Measurements from ENCODE around the gene RRP15.

The RRP15 gene

GRCh38 chr1:218368686-218369085 is 83.6 kb downstream of the RRP15 start:
- no peak for DNase-seq (ENCODE audit: low spot score)
- no peak overlapping the region for H3K4me3 ChIP-seq (ENCODE audit: severe bottlenecking)
- H3K9me3 ChIP-seq (ENCODE audit: severe bottlenecking): no peaks in the 10 kb centered on the region
- H3K4me1 ChIP-seq (ENCODE audit: insufficient read depth, poor library complexity, severe bottlenecking): peaks cover 8% of the 10 kb centered on the region
- H3K27me3 ChIP-seq (ENCODE audit: insufficient read depth, poor library complexity, severe bottlenecking): no peaks in the 10 kb centered on the region
- no peaks in the 10 kb centered on the region for H3K36me3 ChIP-seq (ENCODE audit: low read depth)
- TF ChIP-seq CTCF (IDR thresholded peaks at IDR 0.05; ENCODE audit: poor library complexity, severe bottlenecking): no peak
- ATAC-seq (ENCODE audit: low read depth): no peak
- H3K27ac ChIP-seq (ENCODE audit: poor library complexity, severe bottlenecking): no peak overlapping the region

- Histone ChIP-seq H3K27me3 (ENCODE audit: insufficient read depth, poor library complexity, severe bottlenecking) (no peaks in the 10 kb centered on the region), H3K4me3 (ENCODE audit: severe bottlenecking) (no peak overlapping the region), H3K27ac (ENCODE audit: poor library complexity, severe bottlenecking) (peak overlapping the region; percentile 5), H3K36me3 (ENCODE audit: low read depth) (no peaks in the 10 kb centered on the region), H3K9me3 (ENCODE audit: severe bottlenecking) (no peaks in the 10 kb centered on the region), H3K4me1 (ENCODE audit: insufficient read depth, poor library complexity, severe bottlenecking) (peaks cover 21% of the 10 kb centered on the region)
- DNase-seq (ENCODE audit: low spot score) (no peak), ATAC-seq (ENCODE audit: low read depth) (peak; percentile 45)
- no peak for TF ChIP-seq CTCF (IDR thresholded peaks at IDR 0.05; ENCODE audit: poor library complexity, severe bottlenecking)
Observed at GRCh38 chr1:218369688-218370511, 84.8 kb downstream of the RRP15 start.

DNA sequence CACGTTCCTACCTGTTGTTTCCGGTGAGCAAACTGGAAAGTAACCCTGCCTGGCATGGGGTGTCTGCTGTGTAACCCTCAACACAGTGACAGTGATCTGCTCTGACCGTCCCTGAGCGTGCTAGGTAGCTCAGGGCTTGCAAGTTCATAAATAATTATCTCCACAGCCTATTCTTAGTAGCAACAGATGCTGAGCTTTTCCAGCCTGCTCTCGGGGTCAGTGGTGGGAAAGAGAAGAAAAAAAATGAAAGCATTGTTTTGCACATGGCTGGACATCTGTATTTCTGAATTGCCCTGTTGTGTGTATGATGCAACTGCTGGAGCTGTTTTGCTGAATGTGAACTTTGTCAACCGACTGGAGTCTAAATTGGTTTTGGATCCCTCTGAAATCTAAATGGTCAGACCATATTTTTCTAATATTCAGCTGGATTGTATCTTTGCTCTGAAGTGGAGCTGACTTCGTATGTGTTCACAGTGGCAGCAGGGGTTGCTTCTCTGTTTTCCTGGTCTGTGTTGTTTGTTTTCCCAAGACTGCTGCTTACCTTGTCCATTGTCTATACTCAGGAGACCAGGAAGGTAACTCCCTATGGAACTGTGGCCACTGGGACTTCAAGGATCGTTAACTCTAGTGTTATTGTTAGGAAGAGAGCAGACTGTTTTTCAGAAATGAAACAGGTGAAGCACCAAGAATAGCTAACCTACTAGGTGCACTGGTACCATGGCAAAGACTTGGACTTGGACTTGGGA is 87.0 kb downstream of the RRP15 start:
- H3K4me3 ChIP-seq (ENCODE audit: severe bottlenecking): no peak overlapping the region
- no peak overlapping the region for H3K27ac ChIP-seq (ENCODE audit: poor library complexity, severe bottlenecking)
- DNase-seq (ENCODE audit: low spot score): no peak
- H3K27me3 ChIP-seq (ENCODE audit: insufficient read depth, poor library complexity, severe bottlenecking): no peaks in the 10 kb centered on the region
- no peaks in the 10 kb centered on the region for H3K9me3 ChIP-seq (ENCODE audit: severe bottlenecking)
- TF ChIP-seq CTCF (IDR thresholded peaks at IDR 0.05; ENCODE audit: poor library complexity, severe bottlenecking): no peak
- no peak for ATAC-seq (ENCODE audit: low read depth)
- H3K4me1 ChIP-seq (ENCODE audit: insufficient read depth, poor library complexity, severe bottlenecking): peaks cover 33% of the 10 kb centered on the region
- H3K36me3 ChIP-seq (ENCODE audit: low read depth): no peaks in the 10 kb centered on the region

DNA sequence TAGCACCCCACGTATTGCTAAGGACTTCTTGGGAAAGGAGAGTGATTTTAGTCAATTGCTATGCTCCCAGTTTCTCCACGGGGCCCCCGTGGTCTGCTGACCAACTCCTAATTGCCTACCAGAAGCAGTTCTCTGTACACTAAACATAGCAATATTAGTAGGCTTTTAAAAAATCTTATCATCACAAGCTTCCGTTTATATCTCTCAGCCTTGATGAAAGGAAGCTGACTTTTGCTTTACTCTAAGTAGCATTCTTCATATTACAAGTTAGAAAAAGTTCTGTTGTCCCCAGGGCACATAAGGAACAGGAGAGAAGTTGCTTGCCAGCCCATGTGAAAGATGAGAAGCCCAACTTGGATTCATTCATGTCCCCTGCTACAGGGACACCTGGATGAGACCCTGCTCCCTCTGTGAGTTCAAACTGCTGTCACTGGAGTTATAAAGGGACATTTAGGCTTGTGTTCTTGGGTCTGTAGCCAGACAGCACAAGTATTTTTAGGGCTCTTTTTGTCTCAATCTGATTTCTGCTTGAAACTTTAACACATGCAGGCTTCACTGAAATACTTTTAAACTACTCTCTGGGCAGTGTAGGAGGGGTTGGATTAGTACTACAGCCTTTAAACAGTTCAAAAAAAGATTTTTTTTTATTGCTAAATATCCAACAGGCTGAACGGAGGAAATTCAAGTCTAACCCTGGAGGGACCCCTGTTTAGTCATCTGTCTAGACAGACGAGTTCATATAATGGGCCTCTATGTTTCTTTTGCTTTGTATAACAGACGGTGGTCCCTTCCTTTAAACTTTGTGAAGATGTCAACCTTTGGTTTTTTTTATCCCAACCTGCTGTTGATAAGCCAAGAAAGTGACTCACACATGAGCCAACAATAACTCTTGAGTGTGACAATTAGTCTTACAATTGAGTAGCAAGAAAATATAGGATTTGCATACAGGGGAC is 89.6 kb downstream of the RRP15 start:
- peaks cover 40% of the 10 kb centered on the region for H3K4me1 ChIP-seq (ENCODE audit: insufficient read depth, poor library complexity, severe bottlenecking)
- no peaks in the 10 kb centered on the region for H3K27me3 ChIP-seq (ENCODE audit: insufficient read depth, poor library complexity, severe bottlenecking)
- H3K27ac ChIP-seq (ENCODE audit: poor library complexity, severe bottlenecking): peak overlapping the region; percentile 92
- H3K36me3 ChIP-seq (ENCODE audit: low read depth): no peaks in the 10 kb centered on the region
- H3K9me3 ChIP-seq (ENCODE audit: severe bottlenecking): no peaks in the 10 kb centered on the region
- no peak for TF ChIP-seq CTCF (IDR thresholded peaks at IDR 0.05; ENCODE audit: poor library complexity, severe bottlenecking)
- no peak overlapping the region for H3K4me3 ChIP-seq (ENCODE audit: severe bottlenecking)
- ATAC-seq (ENCODE audit: low read depth): no peak
- DNase-seq (ENCODE audit: low spot score): no peak
